ENCODE results near the gene THAP10. TPM values are rescaled to one million over a fixed set of nuclear protein-coding genes. Genes with fewer than 3 reads are reported as not detected.
A peak's percentile ranks its signal among the peaks of the same experiment; 100 is the strongest.

The THAP10 gene
- total RNA-seq, 5 donors from 2014 or later (not counting 1 experiment from before 2014, with no cell fraction given) = 0.33 TPM; not detected in 3

- no peak for DNase-seq
- H3K4me3 Mint-ChIP-seq = no peak overlapping the region
- H3K36me3 Mint-ChIP-seq = no peaks in the 10 kb centered on the region
- H3K9me3 Mint-ChIP-seq = no peaks in the 10 kb centered on the region
- H3K36me3 ChIP-seq (ENCODE audit: control insufficient read depth in 2 of 2, extremely low read depth in 1 of 2, insufficient read depth in 1 of 2, low read length in 1 of 2) = no peaks in the 10 kb centered on the region
- ATAC-seq (replicated peaks in 1 of 4) = no peak
- H3K27me3 Mint-ChIP-seq = peaks cover 38 to 55% of the 10 kb centered on the region in 2 donors
- ChIA-PET POLR2A (no interaction called here), CTCF (no interaction called here)
- 73% methylated on average over 4 of the region's 5 CpGs for WGBS (ENCODE audit: insufficient coverage)
- peaks cover 0 to 10% of the 10 kb centered on the region in 2 experiments for H3K4me1 ChIP-seq (ENCODE audit: control insufficient read depth in 1 of 2, extremely low read depth in 1 of 2, insufficient read depth in 2 of 2, low read length in 2 of 2)
- H3K27ac ChIP-seq (ENCODE audit: low read length) = no peak overlapping the region
- no peaks in the 10 kb centered on the region for H3K9me3 ChIP-seq
- H3K27me3 ChIP-seq (replicated peaks in 1 of 2; ENCODE audit: control insufficient read depth in 2 of 2, extremely low read depth in 1 of 2, insufficient read depth in 2 of 2, low read length in 1 of 2) = peaks cover 7 to 52% of the 10 kb centered on the region in 2 experiments
- H3K27ac Mint-ChIP-seq = no peak overlapping the region
- no peak overlapping the region for H3K4me3 ChIP-seq (ENCODE audit: control insufficient read depth in 1 of 2, extremely low read depth in 1 of 2, low read length in 1 of 2)
- peaks cover 7 to 10% (median 8%) of the 10 kb centered on the region in 3 donors for H3K4me1 Mint-ChIP-seq
Measured at GRCh38 chr15:70856884-70857561, 35.2 kb downstream of the THAP10 start.

GRCh38 chr15:70856177-70856883, 35.9 kb downstream of the THAP10 start:
- H3K27me3 Mint-ChIP-seq = peaks cover 42 to 61% of the 10 kb centered on the region in 2 donors
- DNase-seq (no peak), ATAC-seq (replicated peaks in 1 of 4) (no peak)
- peaks cover 7 to 10% (median 8%) of the 10 kb centered on the region in 3 donors for H3K4me1 Mint-ChIP-seq
- H3K9me3 Mint-ChIP-seq = no peaks in the 10 kb centered on the region
- ChIA-PET POLR2A (no interaction called here), CTCF (no interaction called here)
- H3K36me3 Mint-ChIP-seq = no peaks in the 10 kb centered on the region
- H3K36me3 ChIP-seq (ENCODE audit: control insufficient read depth in 2 of 2, extremely low read depth in 1 of 2, insufficient read depth in 1 of 2, low read length in 1 of 2) = no peaks in the 10 kb centered on the region
- H3K27ac Mint-ChIP-seq = no peak overlapping the region
- H3K4me3 ChIP-seq (ENCODE audit: control insufficient read depth in 1 of 2, extremely low read depth in 1 of 2, low read length in 1 of 2) = no peak overlapping the region
- WGBS (ENCODE audit: insufficient coverage) = 60% methylated on average over 1 of the region's 7 CpGs
- H3K4me3 Mint-ChIP-seq = no peak overlapping the region
- no peak overlapping the region for H3K27ac ChIP-seq (ENCODE audit: low read length)
- no peaks in the 10 kb centered on the region for H3K9me3 ChIP-seq
- peaks cover 12 to 57% of the 10 kb centered on the region in 2 experiments for H3K27me3 ChIP-seq (replicated peaks in 1 of 2; ENCODE audit: control insufficient read depth in 2 of 2, extremely low read depth in 1 of 2, insufficient read depth in 2 of 2, low read length in 1 of 2)
- peaks cover 0 to 10% of the 10 kb centered on the region in 2 experiments for H3K4me1 ChIP-seq (ENCODE audit: control insufficient read depth in 1 of 2, extremely low read depth in 1 of 2, insufficient read depth in 2 of 2, low read length in 2 of 2)

GRCh38 chr15:70855764-70856163, 36.5 kb downstream of the THAP10 start:
- no CpG with 5 or more reads among the region's 2 CpGs for WGBS (ENCODE audit: insufficient coverage)
- Mint-ChIP-seq H3K9me3 (no peaks in the 10 kb centered on the region), H3K4me3 (no peak overlapping the region), H3K36me3 (no peaks in the 10 kb centered on the region), H3K27ac (no peak overlapping the region), H3K4me1 (peaks cover 7 to 10% (median 8%) of the 10 kb centered on the region in 3 donors), H3K27me3 (peaks cover 44 to 64% of the 10 kb centered on the region in 2 donors)
- Histone ChIP-seq H3K4me3 (ENCODE audit: control insufficient read depth in 1 of 2, extremely low read depth in 1 of 2, low read length in 1 of 2) (no peak overlapping the region), H3K4me1 (ENCODE audit: control insufficient read depth in 1 of 2, extremely low read depth in 1 of 2, insufficient read depth in 2 of 2, low read length in 2 of 2) (peaks cover 0 to 10% of the 10 kb centered on the region in 2 experiments), H3K9me3 (no peaks in the 10 kb centered on the region), H3K27ac (ENCODE audit: low read length) (no peak overlapping the region), H3K27me3 (replicated peaks in 1 of 2; ENCODE audit: control insufficient read depth in 2 of 2, extremely low read depth in 1 of 2, insufficient read depth in 2 of 2, low read length in 1 of 2) (peaks cover 12 to 57% of the 10 kb centered on the region in 2 experiments), H3K36me3 (ENCODE audit: control insufficient read depth in 2 of 2, extremely low read depth in 1 of 2, insufficient read depth in 1 of 2, low read length in 1 of 2) (no peaks in the 10 kb centered on the region)
- POLR2A ChIA-PET = no interaction called here
- no peak for DNase-seq
- CTCF ChIA-PET = no interaction called here
- no peak for ATAC-seq (replicated peaks in 1 of 4)

- ATAC-seq (replicated peaks in 1 of 4) = no peak
Measured at GRCh38 chr15:70854666-70854976, 37.6 kb downstream of the THAP10 start.

GRCh38 chr15:70853973-70854665, 38.1 kb downstream of the THAP10 start, which contains the start of gene LARP6:
Gene LARP6 (minus strand): TSS chr15:70854157. CDS start chr15:70854088, 69 bp downstream.
- peaks cover 0 to 10% of the 10 kb centered on the region in 2 experiments for H3K4me1 ChIP-seq (ENCODE audit: control insufficient read depth in 1 of 2, extremely low read depth in 1 of 2, insufficient read depth in 2 of 2, low read length in 2 of 2)
- H3K4me3 ChIP-seq (ENCODE audit: control insufficient read depth in 1 of 2, extremely low read depth in 1 of 2, low read length in 1 of 2) = peak within 1 kb of the TSS in 1 of 2 donors; percentile 42
- 3% methylated on average over 77 of the region's 78 CpGs for WGBS (ENCODE audit: insufficient coverage)
- DNase-seq = peak in 11 of 35 experiments; percentile 1 to 23 (median 14)
- peaks cover 7 to 10% (median 8%) of the 10 kb centered on the region in 3 donors for H3K4me1 Mint-ChIP-seq
- ChIA-PET POLR2A (no interaction called here), CTCF (no interaction called here)
- H3K27ac Mint-ChIP-seq = no peak within 1 kb of the TSS
- no peaks in the 10 kb centered on the region for H3K36me3 ChIP-seq (ENCODE audit: control insufficient read depth in 2 of 2, extremely low read depth in 1 of 2, insufficient read depth in 1 of 2, low read length in 1 of 2)
- H3K27me3 Mint-ChIP-seq = peaks cover 56 to 71% of the 10 kb centered on the region in 2 donors
- H3K9me3 Mint-ChIP-seq = no peaks in the 10 kb centered on the region
- peaks cover 12 to 46% of the 10 kb centered on the region in 2 experiments for H3K27me3 ChIP-seq (replicated peaks in 1 of 2; ENCODE audit: control insufficient read depth in 2 of 2, extremely low read depth in 1 of 2, insufficient read depth in 2 of 2, low read length in 1 of 2)
- no peak within 1 kb of the TSS for H3K27ac ChIP-seq (ENCODE audit: low read length)
- H3K4me3 Mint-ChIP-seq = peak within 1 kb of the TSS; percentile 70 to 87 (median 74)
- no peaks in the 10 kb centered on the region for H3K9me3 ChIP-seq
- H3K36me3 Mint-ChIP-seq = no peaks in the 10 kb centered on the region
- ATAC-seq (replicated peaks in 1 of 4) = peak; percentile 56 to 82 (median 74)

More at GRCh38 chr15:70854666-70854976, 37.6 kb downstream of the THAP10 start:
- Histone ChIP-seq H3K4me1 (ENCODE audit: control insufficient read depth in 1 of 2, extremely low read depth in 1 of 2, insufficient read depth in 2 of 2, low read length in 2 of 2) (peaks cover 0 to 10% of the 10 kb centered on the region in 2 experiments), H3K9me3 (no peaks in the 10 kb centered on the region), H3K27ac (ENCODE audit: low read length) (no peak overlapping the region), H3K36me3 (ENCODE audit: control insufficient read depth in 2 of 2, extremely low read depth in 1 of 2, insufficient read depth in 1 of 2, low read length in 1 of 2) (no peaks in the 10 kb centered on the region), H3K4me3 (ENCODE audit: control insufficient read depth in 1 of 2, extremely low read depth in 1 of 2, low read length in 1 of 2) (peak overlapping the region in 1 of 2 donors; percentile 42), H3K27me3 (replicated peaks in 1 of 2; ENCODE audit: control insufficient read depth in 2 of 2, extremely low read depth in 1 of 2, insufficient read depth in 2 of 2, low read length in 1 of 2) (peaks cover 12 to 49% of the 10 kb centered on the region in 2 experiments)
- Mint-ChIP-seq H3K27me3 (peaks cover 54 to 70% of the 10 kb centered on the region in 2 donors), H3K9me3 (no peaks in the 10 kb centered on the region), H3K27ac (no peak overlapping the region), H3K4me3 (peak overlapping the region; percentile 70 to 87 (median 74)), H3K36me3 (no peaks in the 10 kb centered on the region), H3K4me1 (peaks cover 7 to 10% (median 8%) of the 10 kb centered on the region in 3 donors)
- CTCF ChIA-PET = no interaction called here
- POLR2A ChIA-PET = no interaction called here
- WGBS (ENCODE audit: insufficient coverage) = 40% methylated on average over 2 of the region's 4 CpGs
- no peak for DNase-seq

GRCh38 chr15:70853318-70853972, 38.8 kb downstream of the THAP10 start:
- H3K9me3 ChIP-seq = no peaks in the 10 kb centered on the region
- peak overlapping the region in 1 of 2 donors; percentile 11 for H3K4me3 ChIP-seq (ENCODE audit: control insufficient read depth in 1 of 2, extremely low read depth in 1 of 2, low read length in 1 of 2)
- ATAC-seq (replicated peaks in 1 of 4) (peak in 3 of 4 experiments; percentile 49 to 58 (median 50)), DNase-seq (peak in 2 of 35 experiments; percentile 1 to 4)
- H3K4me3 Mint-ChIP-seq = peak overlapping the region; percentile 57 to 66 (median 61)
- H3K36me3 Mint-ChIP-seq = no peaks in the 10 kb centered on the region
- POLR2A ChIA-PET = no interaction called here
- no peaks in the 10 kb centered on the region for H3K9me3 Mint-ChIP-seq
- H3K4me1 Mint-ChIP-seq = peaks cover 7 to 10% (median 8%) of the 10 kb centered on the region in 3 donors
- no peak overlapping the region for H3K27ac ChIP-seq (ENCODE audit: low read length)
- H3K27me3 Mint-ChIP-seq = peaks cover 53 to 67% of the 10 kb centered on the region in 2 donors
- peaks cover 0 to 10% of the 10 kb centered on the region in 2 experiments for H3K4me1 ChIP-seq (ENCODE audit: control insufficient read depth in 1 of 2, extremely low read depth in 1 of 2, insufficient read depth in 2 of 2, low read length in 2 of 2)
- H3K36me3 ChIP-seq (ENCODE audit: control insufficient read depth in 2 of 2, extremely low read depth in 1 of 2, insufficient read depth in 1 of 2, low read length in 1 of 2) = no peaks in the 10 kb centered on the region
- no peak overlapping the region for H3K27ac Mint-ChIP-seq
- peaks cover 12 to 41% of the 10 kb centered on the region in 2 experiments for H3K27me3 ChIP-seq (replicated peaks in 1 of 2; ENCODE audit: control insufficient read depth in 2 of 2, extremely low read depth in 1 of 2, insufficient read depth in 2 of 2, low read length in 1 of 2)
- 14% methylated on average over 52 of the region's 54 CpGs for WGBS (ENCODE audit: insufficient coverage)
- CTCF ChIA-PET = no interaction called here
